Panc1 (cell line): Measurements from ENCODE around the gene MPPED2. TPM values are rescaled to one million over a fixed set of nuclear protein-coding genes. Genes with fewer than 3 reads are reported as not detected.

Experiments used
- ATAC-seq: fragments of 200-7000 bp; cut with Tn5 transposase; 2 replicates; pipeline ENCODE4 v1.9.1; 2020; ENCODE audit warnings: mild to moderate bottlenecking, moderate library complexity
- BruUV-seq: library from RNA; stranded (reverse); fragments of 400-500 nt; replicated peaks from 2 replicates; lab custom pipeline; 2021; lab: Mats Ljungman, UMichigan
- CTCF ChIA-PET: fragments of 300-600 bp; sonication (Branson Sonifier 250); formaldehyde crosslinking; loops from one replicate; lab custom pipeline; 2022; ENCODE audit warnings: antibody characterized with exemption; lab: Charles Lee
- POLR2A ChIA-PET: fragments of 300-600 bp; sonication (Branson Sonifier 250); formaldehyde crosslinking; loops from one replicate; lab custom pipeline; 2022; ENCODE audit warnings: antibody characterized with exemption; lab: Charles Lee
- DNase-seq: peaks from one replicate; pipeline ENCODE4 v3.0.0-alpha.2; 2010; ENCODE audit warnings: low read depth, low spot score
- H3K27ac ChIP-seq: 2 replicates; pipeline ENCODE4 v1.5.1; 2011; ENCODE audit warnings: mild to moderate bottlenecking, low read length, inconsistent platforms
- H3K27me3 ChIP-seq: fragments of 200-500 bp; sonication (Bioruptor generic); 2 replicates; pipeline ENCODE4 v1.6.0; 2014; ENCODE audit warnings: low read length, inconsistent platforms; ENCODE audit not compliant: control insufficient read depth, insufficient read depth
- H3K36me3 ChIP-seq: fragments of 200-500 bp; sonication (Bioruptor generic); 2 replicates; pipeline ENCODE4 v1.5.1; 2014; ENCODE audit warnings: inconsistent platforms, mild to moderate bottlenecking, low read length, moderate library complexity; ENCODE audit not compliant: control insufficient read depth, insufficient read depth
- H3K4me1 ChIP-seq: 2 replicates; pipeline ENCODE4 v1.5.1; 2011; ENCODE audit warnings: inconsistent platforms, mild to moderate bottlenecking, low read length, moderate library complexity; ENCODE audit not compliant: control insufficient read depth, insufficient read depth
- H3K4me3 ChIP-seq, 2 experiments: 2 replicates each; pipeline ENCODE4 v1.5.1; 2011 to 2012; ENCODE audit warnings: low read depth in 2 of 2, low read length in 2 of 2, mild to moderate bottlenecking in 2 of 2, inconsistent platforms in 1 of 2, moderate library complexity in 1 of 2
- H3K9me3 ChIP-seq: fragments of 200-500 bp; sonication (Bioruptor generic); 2 replicates; pipeline ENCODE4 v1.5.1; 2014; ENCODE audit warnings: low read depth, mild to moderate bottlenecking, inconsistent platforms, low read length, moderate library complexity; ENCODE audit not compliant: control insufficient read depth, insufficient read depth
- CTCF ChIP-seq: fragments of 450-650 bp; IDR thresholded peaks from 2 replicates; pipeline ENCODE4 v1.5.1; 2017; ENCODE audit warnings: mild to moderate bottlenecking
- POLR2AphosphoS5 ChIP-seq: IDR thresholded peaks from 2 replicates; pipeline ENCODE4 v1.6.1; 2012; ENCODE audit warnings: mild to moderate bottlenecking, low read depth, low read length, moderate library complexity
- SIN3A ChIP-seq: IDR thresholded peaks from 2 replicates; pipeline ENCODE4 v1.6.1; 2012; ENCODE audit warnings: low read depth, mild to moderate bottlenecking, low read length, moderate library complexity, borderline replicate concordance; ENCODE audit not compliant: insufficient read depth
- TCF7L2 ChIP-seq: IDR thresholded peaks from 2 replicates; pipeline ENCODE4 v1.6.1; 2011; ENCODE audit warnings: mild to moderate bottlenecking, low read depth, low read length, inconsistent platforms
- in situ Hi-C: cut with HindIII; loops from 2 replicates; pipeline ENCODE4 v1.10.0; 2016; ENCODE audit warnings: low sequenced_read_pairs, low pct_unique_long_range_greater_than_20kb
- intact Hi-C: fragments of 100-400 bp; cut with micrococcal nuclease; formaldehyde crosslinking; loops from one replicate; pipeline ENCODE4 v1.10.0; 2022; ENCODE audit not compliant: unreplicated experiment
- total RNA-seq: library from RNA; stranded (reverse); gene quantifications from one replicate; pipeline ENCODE4 v1.2.1, GENCODE V29; 2021; ENCODE audit not compliant: unreplicated experiment
- TF ChIP-seq, protein P1 (sequence below), 2 experiments: IDR thresholded peaks; 2 replicates each; pipeline ENCODE4 v1.6.1; 2011 to 2012; ENCODE audit warnings: low read depth in 2 of 2, control low read depth in 1 of 2, low read length in 1 of 2, mild to moderate bottlenecking in 1 of 2, moderate library complexity in 1 of 2; ENCODE audit not compliant: insufficient read depth in 1 of 2

MPPED2 gene
- total RNA-seq, 1 experiment from 2014 or later, result not detected

DNA sequence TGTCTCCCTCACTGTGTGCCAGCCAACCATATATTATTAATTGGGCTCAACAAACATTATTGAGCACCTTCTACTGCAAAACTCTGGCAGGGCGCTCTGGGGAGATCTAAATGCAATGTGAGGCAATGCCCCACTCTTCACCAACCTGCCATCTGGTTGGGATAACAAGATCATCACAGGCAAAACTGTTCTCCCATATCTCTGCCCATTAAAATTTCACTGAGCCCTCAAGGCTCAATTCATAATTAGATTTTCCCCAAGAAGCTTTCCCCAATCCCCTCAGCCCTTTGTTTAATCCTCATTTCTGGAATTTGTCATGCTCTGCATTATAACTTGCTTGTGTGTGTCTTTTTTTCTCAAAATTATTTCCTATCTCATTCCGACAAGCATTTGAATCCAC lies 156.6 kb downstream of the MPPED2 start:
- in situ Hi-C loops (no loop called here), intact Hi-C loops (no loop called here)
- CTCF ChIA-PET, result no interaction called here
- H3K36me3 ChIP-seq, result no peaks in the 10 kb centered on the region
- no TSS peak for BruUV-seq
- H3K4me1 ChIP-seq, result no peaks in the 10 kb centered on the region
- POLR2A ChIA-PET, result no interaction called here
- H3K27ac ChIP-seq, result no peak overlapping the region
- no peak for ATAC-seq
- no peak overlapping the region for H3K4me3 ChIP-seq
- DNase-seq, result no peak
- H3K27me3 ChIP-seq, result no peaks in the 10 kb centered on the region
- TF ChIP-seq CTCF (no peak), TCF7L2 (no peak), POLR2AphosphoS5 (no peak), SIN3A (no peak)
- TF ChIP-seq, protein P1, sequence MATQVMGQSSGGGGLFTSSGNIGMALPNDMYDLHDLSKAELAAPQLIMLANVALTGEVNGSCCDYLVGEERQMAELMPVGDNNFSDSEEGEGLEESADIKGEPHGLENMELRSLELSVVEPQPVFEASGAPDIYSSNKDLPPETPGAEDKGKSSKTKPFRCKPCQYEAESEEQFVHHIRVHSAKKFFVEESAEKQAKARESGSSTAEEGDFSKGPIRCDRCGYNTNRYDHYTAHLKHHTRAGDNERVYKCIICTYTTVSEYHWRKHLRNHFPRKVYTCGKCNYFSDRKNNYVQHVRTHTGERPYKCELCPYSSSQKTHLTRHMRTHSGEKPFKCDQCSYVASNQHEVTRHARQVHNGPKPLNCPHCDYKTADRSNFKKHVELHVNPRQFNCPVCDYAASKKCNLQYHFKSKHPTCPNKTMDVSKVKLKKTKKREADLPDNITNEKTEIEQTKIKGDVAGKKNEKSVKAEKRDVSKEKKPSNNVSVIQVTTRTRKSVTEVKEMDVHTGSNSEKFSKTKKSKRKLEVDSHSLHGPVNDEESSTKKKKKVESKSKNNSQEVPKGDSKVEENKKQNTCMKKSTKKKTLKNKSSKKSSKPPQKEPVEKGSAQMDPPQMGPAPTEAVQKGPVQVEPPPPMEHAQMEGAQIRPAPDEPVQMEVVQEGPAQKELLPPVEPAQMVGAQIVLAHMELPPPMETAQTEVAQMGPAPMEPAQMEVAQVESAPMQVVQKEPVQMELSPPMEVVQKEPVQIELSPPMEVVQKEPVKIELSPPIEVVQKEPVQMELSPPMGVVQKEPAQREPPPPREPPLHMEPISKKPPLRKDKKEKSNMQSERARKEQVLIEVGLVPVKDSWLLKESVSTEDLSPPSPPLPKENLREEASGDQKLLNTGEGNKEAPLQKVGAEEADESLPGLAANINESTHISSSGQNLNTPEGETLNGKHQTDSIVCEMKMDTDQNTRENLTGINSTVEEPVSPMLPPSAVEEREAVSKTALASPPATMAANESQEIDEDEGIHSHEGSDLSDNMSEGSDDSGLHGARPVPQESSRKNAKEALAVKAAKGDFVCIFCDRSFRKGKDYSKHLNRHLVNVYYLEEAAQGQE (IDR thresholded peaks at IDR 0.05; ENCODE audit: insufficient read depth in 1 of 2, low read depth in 2 of 2, low read length in 1 of 2), result no peak
- H3K9me3 ChIP-seq, result no peaks in the 10 kb centered on the region

DNA sequence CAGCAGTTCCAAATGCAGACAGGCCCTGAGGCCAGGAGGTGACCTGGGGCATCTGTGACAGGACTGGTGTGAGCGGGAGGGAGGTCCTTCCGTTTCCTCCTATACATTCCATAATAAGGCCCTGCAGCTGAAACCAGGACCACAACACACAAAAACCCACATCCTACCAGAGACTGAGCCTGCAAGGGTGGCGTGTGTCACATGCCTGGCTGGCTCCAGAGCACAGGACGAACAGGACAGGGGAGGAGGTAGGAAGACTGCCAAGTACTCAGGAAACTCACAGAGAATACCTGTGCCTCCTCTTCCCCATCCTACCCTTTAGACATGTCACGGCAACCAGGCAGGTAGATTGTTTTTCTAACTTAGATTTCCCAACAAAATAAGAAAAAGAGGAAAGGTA lies 159.4 kb downstream of the MPPED2 start:
- BruUV-seq, result no TSS peak
- TF ChIP-seq, protein P1 (IDR thresholded peaks at IDR 0.05; ENCODE audit: insufficient read depth in 1 of 2, low read depth in 2 of 2, low read length in 1 of 2), result no peak
- no peak for TF ChIP-seq POLR2AphosphoS5
- TF ChIP-seq TCF7L2, result no peak
- no peak for TF ChIP-seq CTCF
- no peak for TF ChIP-seq SIN3A
- DNase-seq (no peak), ATAC-seq (no peak)
- intact Hi-C loops, result no loop called here
- ChIA-PET POLR2A (no interaction called here), CTCF (no interaction called here)
- Histone ChIP-seq H3K9me3 (no peaks in the 10 kb centered on the region), H3K36me3 (no peaks in the 10 kb centered on the region), H3K4me1 (no peaks in the 10 kb centered on the region), H3K4me3 (no peak overlapping the region), H3K27ac (no peak overlapping the region), H3K27me3 (no peaks in the 10 kb centered on the region)
- in situ Hi-C loops, result no loop called here
